Activated naive CD4-positive, alpha-beta T cell treated with anti-CD3 and anti-CD28 coated beads, Interleukin-2, amount 50 U/mL, for 72 hours (primary cell): ENCODE results near the gene UBE4A. TPM values are rescaled to one million over a fixed set of nuclear protein-coding genes. Genes with fewer than 3 reads are reported as not detected.
A peak's percentile ranks its signal among the peaks of the same experiment; 100 is the strongest.

Experiments used
- ATAC-seq, 2 donors: fragments of 150-1000 bp; cut with Tn5 transposase; 2 replicates each; pipeline ENCODE4 v1.10.0; 2021; ENCODE audit warnings: mild to moderate bottlenecking in 2 of 2, moderate library complexity in 2 of 2
- DNase-seq, 2 donors: peaks; one replicate each; pipeline ENCODE4 v3.0.0; 2021 to 2022; ENCODE audit warnings: low spot score in 2 of 2
- H3K27ac Mint-ChIP-seq, 2 donors: one replicate each; pipeline ENCODE4 v1.8.0; 2022; ENCODE audit warnings: mild to moderate bottlenecking in 2 of 2, mixed read lengths in 2 of 2
- H3K36me3 Mint-ChIP-seq, 2 donors: one replicate each; pipeline ENCODE4 v1.8.0; 2022; ENCODE audit warnings: mixed read lengths in 2 of 2
- H3K9me3 Mint-ChIP-seq, 2 donors: one replicate each; pipeline ENCODE4 v1.8.0; 2022; ENCODE audit warnings: mixed read lengths in 2 of 2
- total RNA-seq, 2 donors: library from RNA; stranded (reverse); gene quantifications; one replicate each; pipeline ENCODE4 v1.2.3, GENCODE V29; 2022

Gene UBE4A
- total RNA-seq, 2 donors from 2014 or later, result 40.6 to 47.8 TPM

DNA sequence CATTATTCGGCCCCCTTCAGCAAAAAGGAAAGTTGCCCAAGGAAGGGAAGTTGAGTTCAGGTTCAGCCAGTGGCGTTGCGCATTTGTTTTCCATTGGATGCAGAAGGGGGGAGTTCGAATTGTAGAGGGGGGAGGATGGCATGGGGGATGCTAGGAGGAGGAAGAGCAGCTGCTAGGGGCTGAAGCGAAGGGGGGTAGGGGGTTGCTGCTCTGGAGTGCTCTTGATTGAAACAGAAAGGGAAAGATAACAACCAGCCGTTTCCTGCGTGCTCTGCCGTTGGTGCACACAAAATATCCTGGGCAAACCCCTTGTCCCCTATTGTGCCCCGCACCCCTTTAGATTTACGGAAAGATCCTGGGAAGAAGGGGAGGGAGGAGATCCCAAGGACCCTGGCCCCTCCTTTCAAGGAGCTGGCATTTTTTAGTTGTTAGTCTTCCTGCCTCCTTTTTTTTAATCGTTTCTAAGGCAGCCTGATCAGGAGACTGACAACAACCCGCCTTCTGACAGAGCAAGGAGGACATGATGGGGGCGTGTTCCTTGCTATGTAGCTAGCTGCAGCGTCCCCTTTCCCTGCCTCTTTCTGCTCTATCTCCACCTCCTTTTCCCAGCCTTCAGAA, 79.0 kb downstream of the UBE4A start:
- peak overlapping the region; percentile 90 to 96 for H3K27ac Mint-ChIP-seq
- H3K36me3 Mint-ChIP-seq, result peaks cover 0 to 5% of the 10 kb centered on the region in 2 donors
- ATAC-seq (peak; percentile 15 to 18), DNase-seq (peak; percentile 39 to 56)
- no peaks in the 10 kb centered on the region for H3K9me3 Mint-ChIP-seq

DNA sequence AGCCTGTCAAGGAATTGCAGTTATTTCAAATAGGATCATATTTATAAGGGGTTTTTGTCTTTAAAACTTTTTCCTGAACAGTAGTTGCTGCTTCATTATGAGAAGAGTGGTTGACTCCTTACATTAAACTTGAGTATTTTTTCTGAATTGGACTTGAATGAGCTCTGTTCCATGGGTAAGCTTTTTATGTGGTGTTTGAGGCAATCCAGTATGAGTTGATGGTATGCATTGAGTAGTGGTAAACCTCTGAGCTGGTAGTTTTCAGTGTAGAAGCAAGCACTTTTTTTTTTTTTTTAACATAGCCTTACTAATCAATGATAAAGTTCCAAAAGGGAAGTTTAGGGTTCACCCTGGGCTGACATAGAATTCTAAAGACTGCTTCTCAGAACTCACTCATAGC, 80.2 kb downstream of the UBE4A start:
- H3K9me3 Mint-ChIP-seq, result no peaks in the 10 kb centered on the region
- peaks cover 0 to 5% of the 10 kb centered on the region in 2 donors for H3K36me3 Mint-ChIP-seq
- peak overlapping the region; percentile 81 to 90 for H3K27ac Mint-ChIP-seq
- peak; percentile 23 to 34 for ATAC-seq
- no peak for DNase-seq

DNA sequence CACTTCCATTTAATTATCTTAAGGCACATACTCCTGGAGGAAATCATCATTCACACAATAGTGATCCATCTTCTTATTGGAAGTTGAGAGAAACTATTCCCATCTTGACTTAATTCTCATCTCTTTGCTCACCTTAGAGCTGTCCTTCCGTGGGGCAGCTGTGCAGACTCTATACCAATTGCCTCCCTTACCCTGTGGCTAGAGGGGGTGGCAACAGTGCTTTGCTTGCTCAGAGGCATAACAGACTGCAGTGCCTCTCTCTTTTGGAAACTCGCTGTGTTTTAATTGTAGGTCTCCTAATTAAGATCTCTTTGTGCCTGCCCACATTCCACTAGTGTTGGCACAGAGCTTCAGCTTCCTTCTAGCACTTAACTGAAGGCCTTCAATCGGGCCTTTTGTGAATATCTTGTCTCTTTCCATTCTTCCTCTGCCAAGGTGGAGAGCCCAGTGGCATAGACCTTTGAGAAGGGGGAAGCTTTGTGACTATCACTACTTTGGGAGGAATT, 82.4 kb downstream of the UBE4A start:
- Mint-ChIP-seq H3K36me3 (peaks cover 5 to 14% of the 10 kb centered on the region in 2 donors), H3K9me3 (no peaks in the 10 kb centered on the region), H3K27ac (peak overlapping the region in 1 of 2 donors; percentile 13)
- DNase-seq (no peak), ATAC-seq (no peak)

DNA sequence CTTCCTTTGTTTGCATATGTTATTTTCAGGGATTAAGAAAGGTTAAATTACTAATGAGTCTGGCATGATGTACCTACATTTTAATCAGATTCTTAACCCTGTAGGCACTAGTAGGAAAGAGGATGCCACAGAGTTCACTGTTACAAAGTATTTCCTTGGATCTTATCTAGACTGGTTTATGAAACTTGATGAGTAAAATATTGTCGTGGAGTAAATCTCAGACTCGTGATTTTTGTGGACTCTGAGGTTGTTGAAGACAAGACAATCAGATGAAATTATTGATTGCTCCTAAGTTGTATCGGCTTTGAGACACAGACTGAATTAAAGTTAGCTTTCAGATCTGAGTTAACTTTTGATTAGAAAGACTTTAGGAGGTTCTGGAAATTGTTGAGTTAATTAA, 82.9 kb downstream of the UBE4A start:
- Mint-ChIP-seq H3K36me3 (peaks cover 2 to 19% of the 10 kb centered on the region in 2 donors), H3K27ac (peak overlapping the region in 1 of 2 donors; percentile 13), H3K9me3 (no peaks in the 10 kb centered on the region)
- ATAC-seq, result no peak
- no peak for DNase-seq

DNA sequence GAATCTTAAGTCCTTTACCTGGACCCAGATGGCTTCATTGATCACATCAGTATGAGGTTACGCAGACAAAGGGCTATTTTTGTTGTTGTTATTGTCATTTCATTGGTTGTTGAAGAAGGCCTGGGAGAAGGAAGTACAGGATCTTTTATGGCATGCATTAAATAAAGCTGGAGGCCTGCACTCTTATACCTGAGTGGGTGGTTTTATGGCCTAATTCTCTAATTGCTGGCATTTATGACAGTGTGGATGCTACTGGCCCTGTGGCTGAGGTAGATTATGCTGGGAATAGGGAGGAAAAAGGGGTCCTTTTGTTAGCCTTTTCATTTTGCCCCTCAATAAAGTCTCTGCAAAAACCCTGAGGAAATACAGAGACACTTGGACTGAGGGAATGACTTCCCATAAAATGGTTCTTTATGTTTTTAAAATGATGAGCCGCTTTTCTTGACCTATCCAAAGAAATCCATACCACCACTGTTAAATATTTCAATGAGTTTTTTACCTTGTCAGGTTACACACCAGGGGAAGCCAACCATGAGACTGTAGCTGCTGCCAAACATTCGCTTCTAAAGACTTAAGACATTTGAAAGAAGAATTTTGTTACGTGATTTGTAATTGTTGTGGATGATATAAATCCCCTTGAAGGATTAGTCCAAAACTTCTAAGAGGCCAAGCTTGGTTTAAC, 83.6 kb downstream of the UBE4A start:
- Mint-ChIP-seq H3K9me3 (no peaks in the 10 kb centered on the region), H3K27ac (peak overlapping the region; percentile 59 to 67), H3K36me3 (peaks cover 0 to 23% of the 10 kb centered on the region in 2 donors)
- DNase-seq, result no peak
- peak; percentile 1 to 3 for ATAC-seq

DNA sequence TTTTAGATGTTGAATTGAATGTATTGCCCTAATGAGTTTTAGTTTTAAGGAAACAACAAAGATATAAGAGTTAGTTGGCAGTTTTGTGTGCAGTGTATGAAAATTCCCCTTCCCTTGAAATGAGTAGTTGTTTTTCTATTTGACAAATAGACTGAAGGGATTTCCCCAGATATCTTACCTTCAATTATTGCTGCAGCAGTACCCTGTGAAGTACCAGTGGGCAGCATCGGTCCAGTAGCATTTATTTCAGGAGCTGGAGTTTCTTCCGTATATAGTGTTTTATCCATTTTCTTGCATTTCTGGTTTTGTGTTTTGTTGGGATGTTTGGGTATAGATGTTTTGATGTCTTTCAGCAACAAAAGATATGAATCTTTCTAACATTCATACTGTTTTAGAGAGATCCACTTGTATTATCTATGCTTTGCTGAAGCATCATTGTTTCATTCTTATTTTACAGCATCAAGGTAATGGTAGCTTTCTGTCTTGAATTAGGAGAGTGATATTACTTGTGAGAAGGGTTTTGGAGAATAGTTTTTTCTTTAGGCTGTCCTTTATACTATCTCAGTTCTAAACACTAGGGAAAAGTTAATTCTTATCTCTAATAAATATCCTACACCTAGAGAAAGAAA, 84.3 kb downstream of the UBE4A start:
- DNase-seq (no peak), ATAC-seq (peak; percentile 69 to 71)
- Mint-ChIP-seq H3K9me3 (no peaks in the 10 kb centered on the region), H3K27ac (peak overlapping the region; percentile 0 to 59), H3K36me3 (peaks cover 0 to 23% of the 10 kb centered on the region in 2 donors)

DNA sequence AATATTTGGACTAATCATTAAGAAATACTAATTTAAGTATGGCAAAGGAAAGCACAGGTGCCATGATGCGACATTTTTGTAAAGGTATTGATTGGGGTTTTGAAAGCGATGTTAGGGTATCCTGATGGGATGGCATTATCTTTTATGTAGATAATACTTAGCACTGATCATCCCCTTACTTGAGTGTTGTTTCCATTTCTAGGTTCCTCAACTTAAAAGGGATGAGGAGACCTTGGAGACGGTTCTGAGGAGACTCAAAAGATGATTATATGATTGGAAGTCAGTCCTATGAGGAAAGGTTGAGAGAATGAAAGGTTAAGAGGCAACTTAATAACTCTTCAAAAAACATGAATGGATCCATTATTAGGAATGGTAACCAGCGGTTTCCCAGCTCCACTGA, 88.0 kb downstream of the UBE4A start:
- no peaks in the 10 kb centered on the region for H3K9me3 Mint-ChIP-seq
- peaks cover 0 to 36% of the 10 kb centered on the region in 2 donors for H3K36me3 Mint-ChIP-seq
- no peak overlapping the region for H3K27ac Mint-ChIP-seq
- ATAC-seq (no peak), DNase-seq (no peak)

DNA sequence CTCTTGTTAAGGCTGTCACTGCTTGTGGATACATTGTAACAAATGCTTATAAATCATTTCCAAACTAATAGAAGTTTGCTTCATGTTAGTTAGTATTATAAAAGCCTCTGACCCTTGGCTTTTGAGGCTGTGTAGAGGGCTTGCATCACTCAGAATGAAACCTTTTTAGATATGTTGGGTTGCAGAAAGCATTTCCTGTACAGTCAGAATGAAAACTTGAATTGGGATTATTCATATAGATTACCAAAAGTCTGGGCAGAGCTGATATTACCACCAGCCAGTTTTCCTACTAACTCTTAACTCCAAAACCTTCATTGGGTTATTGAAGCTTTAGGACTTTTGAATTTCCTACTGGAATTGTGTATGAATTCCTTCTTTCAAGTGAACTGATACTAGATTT, 88.9 kb downstream of the UBE4A start:
- no peaks in the 10 kb centered on the region for H3K9me3 Mint-ChIP-seq
- DNase-seq (no peak), ATAC-seq (peak; percentile 80 to 89)
- peaks cover 0 to 40% of the 10 kb centered on the region in 2 donors for H3K36me3 Mint-ChIP-seq
- no peak overlapping the region for H3K27ac Mint-ChIP-seq

Other genes starting within 250 kb of the UBE4A start
- gene SCN4B, start 206.8 kb upstream of the UBE4A start, total RNA-seq, result 1 to 10 TPM in 1 of 2 donors, under 1 TPM in 1; 0.25 to 1.8 TPM
- under 1 TPM in 1 of 2 donors, not detected in 1; 0.05 TPM for gene SCN2B, start 183.0 kb upstream of the UBE4A start, total RNA-seq
- 100 to 1,000 TPM; 125 to 239 TPM for gene JAML, start 134.6 kb upstream of the UBE4A start, total RNA-seq
- 10 to 100 TPM; 35.0 to 93.0 TPM for gene MPZL3, start 107.2 kb upstream of the UBE4A start, total RNA-seq
- gene MPZL2, start 95.3 kb upstream of the UBE4A start, total RNA-seq, result 10 to 100 TPM; 39.4 to 64.1 TPM
- 100 to 1,000 TPM; 371 to 455 TPM for gene CD3E, start 54.9 kb upstream of the UBE4A start, total RNA-seq
- 100 to 1,000 TPM; 337 to 341 TPM for gene CD3D, start 16.9 kb upstream of the UBE4A start, total RNA-seq
- 100 to 1,000 TPM in 1 of 2 donors, 10 to 100 TPM in 1; 82.9 to 123 TPM for gene CD3G, start 15.3 kb upstream of the UBE4A start, total RNA-seq
- gene ATP5MG, start 42.0 kb downstream of the UBE4A start, total RNA-seq, result 100 to 1,000 TPM; 231 to 249 TPM
- gene KMT2A, start 76.9 kb downstream of the UBE4A start, total RNA-seq, result 10 to 100 TPM; 71.4 to 99.3 TPM
- gene TTC36, start 167.9 kb downstream of the UBE4A start, total RNA-seq, result under 1 TPM; 0.52 to 0.93 TPM
- 10 to 100 TPM in 1 of 2 donors, 1 to 10 TPM in 1; 9.4 to 20.5 TPM for gene TMEM25, start 171.6 kb downstream of the UBE4A start, total RNA-seq
- gene IFT46, start 206.3 kb downstream of the UBE4A start, total RNA-seq, result 10 to 100 TPM in 1 of 2 donors, 1 to 10 TPM in 1; 8.1 to 14.4 TPM
- 100 to 1,000 TPM; 134 to 180 TPM for gene ARCN1, start 212.8 kb downstream of the UBE4A start, total RNA-seq
- 1 to 10 TPM; 5.1 to 5.7 TPM for gene PHLDB1, start 248.0 kb downstream of the UBE4A start, total RNA-seq